Activated B cell treated with CpG ODN at 0.5 μM for 24 hours (primary cell): Measurements from ENCODE around the gene KDF1. TPM values are rescaled to one million over a fixed set of nuclear protein-coding genes. Genes with fewer than 3 reads are reported as not detected.

Experiments
- ATAC-seq: fragments of 200-7000 bp; cut with Tn5 transposase; one replicate; pipeline ENCODE4 v1.10.0; 2021; ENCODE audit warnings: low read depth, mild to moderate bottlenecking, moderate library complexity
- CTCF ChIA-PET: fragments of 350-600 bp; sonication (Branson Sonifier 250); formaldehyde crosslinking; loops from one replicate; lab custom pipeline; 2021; ENCODE audit warnings: antibody characterized with exemption; lab: Charles Lee
- POLR2A ChIA-PET: fragments of 350-600 bp; sonication (Branson Sonifier 250); formaldehyde crosslinking; loops from one replicate; lab custom pipeline; 2021; ENCODE audit warnings: antibody characterized with exemption; lab: Charles Lee
- DNase-seq: peaks from one replicate; pipeline ENCODE4 v3.0.0; 2022
- H3K27ac Mint-ChIP-seq: one replicate; pipeline ENCODE4 v1.8.0; 2020; ENCODE audit warnings: mixed read lengths
- H3K27me3 Mint-ChIP-seq: one replicate; pipeline ENCODE4 v1.8.0; 2021; ENCODE audit warnings: mixed read lengths
- H3K36me3 Mint-ChIP-seq: one replicate; pipeline ENCODE4 v1.8.0; 2021; ENCODE audit warnings: low read depth, mixed read lengths
- H3K4me1 Mint-ChIP-seq: one replicate; pipeline ENCODE4 v1.8.0; 2021; ENCODE audit warnings: mixed read lengths
- H3K4me3 Mint-ChIP-seq: one replicate; pipeline ENCODE4 v1.8.0; 2020; ENCODE audit warnings: mild to moderate bottlenecking, mixed read lengths
- H3K9me3 Mint-ChIP-seq: one replicate; pipeline ENCODE4 v1.8.0; 2020; ENCODE audit warnings: mixed read lengths
- CTCF ChIP-seq: fragments of 200-600 bp; IDR thresholded peaks from one replicate; pipeline ENCODE4 v1.8.0; 2022; ENCODE audit warnings: antibody characterized with exemption, mild to moderate bottlenecking
- intact Hi-C: fragments of 100-400 bp; cut with micrococcal nuclease; formaldehyde crosslinking; loops from one replicate; pipeline ENCODE4 v1.15.1; 2024
- total RNA-seq: library from RNA; stranded (reverse); gene quantifications from 2 replicates; pipeline ENCODE4 v1.2.3, GENCODE V29; 2022

KDF1 gene
- total RNA-seq, 1 donor from 2014 or later = 0.75 TPM

DNA sequence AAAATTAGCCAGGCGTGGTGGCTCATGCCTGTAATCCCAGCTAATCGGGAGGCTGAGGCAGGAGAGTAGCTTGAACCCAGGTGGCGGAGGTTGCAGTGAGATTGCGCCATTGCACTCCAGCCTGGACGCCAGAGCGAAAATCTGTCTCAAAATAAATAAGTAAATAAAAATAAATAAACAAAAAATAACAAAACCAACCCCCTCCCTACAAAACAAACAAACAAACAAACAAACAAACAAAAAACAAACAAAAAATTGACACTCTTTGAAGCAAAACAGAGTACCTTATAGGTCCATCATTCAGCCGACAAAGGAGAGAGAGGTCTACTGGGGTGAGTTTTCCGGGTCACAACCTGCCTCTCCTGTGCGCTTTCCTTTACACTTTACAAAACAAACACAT lies 5.4 kb upstream of the KDF1 start:
- ChIA-PET POLR2A (no interaction called here), CTCF (no interaction called here)
- Mint-ChIP-seq H3K27me3 (peaks cover 28% of the 10 kb centered on the region), H3K4me1 (peaks cover 3% of the 10 kb centered on the region), H3K9me3 (no peaks in the 10 kb centered on the region), H3K27ac (no peak overlapping the region), H3K36me3 (no peaks in the 10 kb centered on the region), H3K4me3 (no peak overlapping the region)
- intact Hi-C loops = no loop called here
- no peak for TF ChIP-seq CTCF
- DNase-seq (no peak), ATAC-seq (no peak)

GRCh38 chr1:26965213-26965612 lies 4.9 kb upstream of the KDF1 start:
- DNase-seq = no peak
- Mint-ChIP-seq H3K36me3 (no peaks in the 10 kb centered on the region), H3K27me3 (peaks cover 26% of the 10 kb centered on the region), H3K27ac (no peak overlapping the region), H3K4me3 (no peak overlapping the region), H3K4me1 (peaks cover 5% of the 10 kb centered on the region), H3K9me3 (no peaks in the 10 kb centered on the region)
- CTCF ChIA-PET = no interaction called here
- no peak for TF ChIP-seq CTCF
- intact Hi-C loops = no loop called here
- no peak for ATAC-seq
- POLR2A ChIA-PET = no interaction called here

DNA sequence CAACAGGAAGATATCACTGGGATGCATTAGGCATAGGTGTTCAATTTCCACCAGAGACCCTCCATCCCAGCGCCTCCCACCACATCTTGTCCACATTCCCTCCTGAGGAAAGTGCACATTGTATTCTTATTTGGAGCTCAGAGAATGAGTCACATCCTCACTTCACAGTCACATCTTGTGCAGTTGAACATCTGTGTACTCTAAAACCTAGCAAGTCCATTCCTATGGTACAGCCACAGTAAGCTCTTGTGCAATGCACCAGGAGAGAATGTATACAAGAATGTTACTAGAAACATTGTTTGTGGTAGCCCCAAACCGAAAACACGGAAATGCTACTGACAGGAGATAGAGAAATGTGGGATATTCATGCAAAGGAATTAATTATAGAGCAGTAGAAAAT lies 1.6 kb upstream of the KDF1 start:
- DNase-seq (no peak), ATAC-seq (no peak)
- H3K9me3 Mint-ChIP-seq = no peaks in the 10 kb centered on the region
- H3K36me3 Mint-ChIP-seq = no peaks in the 10 kb centered on the region
- CTCF ChIA-PET = no interaction called here
- peaks cover 18% of the 10 kb centered on the region for H3K27me3 Mint-ChIP-seq
- TF ChIP-seq CTCF = no peak
- POLR2A ChIA-PET = interaction anchor here (1.0 kb wide), 1 partner anchor 38 kb away, joined by 3 read pairs; no protein-coding TSS in a partner anchor
- H3K4me3 Mint-ChIP-seq = no peak overlapping the region
- no peak overlapping the region for H3K27ac Mint-ChIP-seq
- H3K4me1 Mint-ChIP-seq = peaks cover 14% of the 10 kb centered on the region
- intact Hi-C loops = no loop called here

- ATAC-seq (no peak), DNase-seq (no peak)
- H3K9me3 Mint-ChIP-seq = no peaks in the 10 kb centered on the region
- TF ChIP-seq CTCF = no peak
- H3K4me1 Mint-ChIP-seq = peaks cover 14% of the 10 kb centered on the region
- no peaks in the 10 kb centered on the region for H3K36me3 Mint-ChIP-seq
- intact Hi-C loops = loop anchor here (1.0 kb wide), 1 partner anchor 39 kb away; the partner anchor contains the start of gene NUDC
- H3K4me3 Mint-ChIP-seq = peak overlapping the region; percentile 79
- POLR2A ChIA-PET = no interaction called here
- peaks cover 15% of the 10 kb centered on the region for H3K27me3 Mint-ChIP-seq
- CTCF ChIA-PET = no interaction called here
- H3K27ac Mint-ChIP-seq = peak overlapping the region; percentile 53
Measured at GRCh38 chr1:26960625-26960966, 328 bp upstream of the KDF1 start.

DNA sequence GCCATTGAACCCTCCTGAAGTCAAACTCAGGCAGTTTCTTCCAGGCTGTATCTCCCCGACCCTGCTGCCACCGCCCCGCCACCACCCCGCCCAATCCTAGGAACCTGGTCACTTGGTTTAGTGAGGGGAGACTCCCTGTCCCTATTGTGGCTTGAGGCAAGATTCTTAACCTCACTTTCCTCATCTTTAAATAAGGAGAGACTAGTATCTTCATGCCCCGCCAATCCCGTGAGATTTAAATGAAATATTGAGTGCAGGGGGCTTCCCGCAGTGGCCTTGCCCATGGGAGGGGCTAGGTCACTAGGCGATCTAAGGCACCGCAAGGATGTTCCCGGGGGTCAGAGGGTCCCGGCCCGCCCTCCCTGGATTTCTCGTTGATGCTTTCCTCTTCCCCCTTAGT lies 998 bp downstream of the KDF1 start:
- H3K9me3 Mint-ChIP-seq = no peaks in the 10 kb centered on the region
- H3K4me3 Mint-ChIP-seq = peak overlapping the region; percentile 67
- CTCF ChIA-PET = no interaction called here

More for the DNA sequence above, 998 bp downstream of the KDF1 start:
- H3K36me3 Mint-ChIP-seq = no peaks in the 10 kb centered on the region
- H3K4me1 Mint-ChIP-seq = peaks cover 14% of the 10 kb centered on the region
- POLR2A ChIA-PET = interaction anchor here (0.6 kb wide), 2 partner anchors 216 to 456 kb away, joined by 3 read pairs; no protein-coding TSS in a partner anchor
- intact Hi-C loops = no loop called here
- peaks cover 14% of the 10 kb centered on the region for H3K27me3 Mint-ChIP-seq
- TF ChIP-seq CTCF = no peak
- ATAC-seq (no peak), DNase-seq (no peak)
- H3K27ac Mint-ChIP-seq = no peak overlapping the region
